Hematopoietic multipotent progenitor cell treated with erythropoietin and hydrocortisone succinate and interleukin-3 and kit ligand, for 8 days (in vitro differentiated cells): ENCODE data around the gene RNF207.

Source experiments
- DNase-seq: peaks from one replicate; pipeline ENCODE4 v3.0.0-alpha.2; 2015

RNF207 gene

DNA sequence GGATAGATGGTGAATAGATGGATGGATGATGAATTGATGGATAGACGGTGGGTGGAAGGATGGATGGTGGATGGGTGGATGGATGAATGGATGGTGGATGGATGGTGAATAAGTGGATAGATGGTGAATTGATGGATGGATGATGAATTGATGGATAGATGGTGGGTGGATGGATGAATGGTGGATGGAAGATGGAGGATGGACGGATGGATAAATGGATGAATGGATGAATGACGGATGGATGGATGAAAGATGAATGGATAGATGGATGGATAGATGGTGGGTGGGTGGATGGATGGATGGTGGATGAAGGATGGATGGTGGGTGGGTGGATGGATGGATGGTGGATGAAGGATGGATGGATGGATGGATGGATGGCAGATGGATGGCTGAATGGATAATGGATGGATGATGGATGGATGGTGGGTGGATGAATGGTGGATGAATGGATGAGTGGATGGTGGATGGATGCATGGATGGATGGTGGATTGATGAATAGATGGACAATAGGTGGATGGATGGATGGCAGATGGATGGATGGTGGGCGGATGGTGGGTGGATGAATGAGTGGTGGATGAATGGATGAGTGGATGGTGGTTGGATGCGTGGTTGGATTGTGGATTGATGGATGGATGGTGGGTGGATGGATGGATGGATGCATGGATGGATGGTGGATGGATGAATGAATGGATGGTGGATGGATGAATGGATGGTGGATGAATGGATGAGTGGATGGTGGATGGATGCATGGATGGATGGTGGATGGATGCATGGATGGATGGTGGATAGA is 31.1 kb upstream of the RNF207 start:
- no peak for DNase-seq

DNA sequence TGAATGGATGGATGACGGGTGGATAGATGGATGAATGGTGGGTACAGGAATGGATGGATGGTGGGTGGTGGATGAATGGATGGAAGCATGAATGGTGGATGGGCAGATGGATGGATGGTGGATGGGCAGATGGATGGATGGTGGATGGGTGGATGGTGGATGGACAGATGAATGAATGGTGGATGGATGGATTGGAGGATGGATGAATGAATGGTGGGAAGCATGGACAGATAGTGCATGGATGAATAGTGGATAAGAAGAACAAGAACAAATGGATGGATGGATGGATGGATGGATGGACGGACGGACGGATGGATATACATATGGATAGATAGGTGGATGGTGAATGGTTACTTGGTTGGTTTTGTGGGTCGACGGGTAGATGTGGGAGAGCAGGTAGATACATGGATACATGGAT is 30.5 kb upstream of the RNF207 start:
- no peak for DNase-seq

DNA sequence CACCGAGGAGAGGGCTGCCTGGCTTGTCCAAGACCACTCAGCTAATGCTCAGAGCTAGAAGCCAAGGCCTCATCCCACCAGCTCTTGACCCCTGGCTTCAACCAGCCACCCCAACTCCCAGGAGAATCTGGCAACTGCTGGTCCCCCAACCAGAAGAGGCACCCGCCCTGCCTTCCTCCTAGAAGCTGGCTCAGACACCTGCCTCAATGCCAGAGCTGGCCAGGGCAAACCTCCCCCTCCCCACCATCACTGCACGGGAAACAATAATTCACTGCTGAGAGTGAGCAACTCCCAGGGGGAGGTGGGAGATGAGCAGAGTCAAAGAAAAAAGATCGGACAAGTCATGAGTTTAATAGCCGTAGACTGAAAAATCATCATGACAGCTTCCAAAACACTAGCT is 29.1 kb upstream of the RNF207 start:
- no peak for DNase-seq

DNA sequence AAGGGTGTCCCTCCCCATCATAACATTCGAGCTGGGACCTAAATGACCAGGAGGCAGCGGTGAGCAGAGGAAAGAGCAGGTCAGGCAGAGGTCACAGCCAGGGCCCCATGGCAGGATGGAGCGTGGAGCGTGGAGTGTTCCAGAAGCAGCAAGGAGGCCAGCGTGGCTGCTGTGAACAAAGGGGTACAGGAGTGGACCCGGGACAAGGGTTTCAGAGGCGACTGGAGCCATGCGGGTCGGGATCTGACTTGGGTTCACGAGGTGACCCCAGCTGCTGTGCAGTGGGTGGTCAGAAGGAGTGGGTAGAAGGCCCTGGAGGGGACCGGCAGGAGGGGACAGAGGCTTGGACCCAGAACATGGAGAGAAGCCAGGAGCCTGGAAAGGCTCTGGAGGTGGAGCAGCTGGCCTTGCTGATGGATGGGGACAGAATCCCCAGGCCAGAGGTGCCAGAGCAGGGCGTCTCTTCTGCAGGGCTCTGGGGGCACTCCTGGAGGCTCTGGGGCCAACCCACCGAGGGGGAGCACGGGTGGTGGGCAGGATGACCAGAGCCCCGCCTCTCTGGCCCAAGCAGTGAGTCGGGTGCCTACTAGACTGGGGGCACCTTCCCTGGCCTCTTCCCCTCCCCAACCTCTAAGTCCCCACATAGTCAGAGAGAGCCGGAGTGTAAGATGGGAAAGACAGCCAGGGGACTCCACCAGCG is 28.1 kb upstream of the RNF207 start:
- DNase-seq: no peak

DNA sequence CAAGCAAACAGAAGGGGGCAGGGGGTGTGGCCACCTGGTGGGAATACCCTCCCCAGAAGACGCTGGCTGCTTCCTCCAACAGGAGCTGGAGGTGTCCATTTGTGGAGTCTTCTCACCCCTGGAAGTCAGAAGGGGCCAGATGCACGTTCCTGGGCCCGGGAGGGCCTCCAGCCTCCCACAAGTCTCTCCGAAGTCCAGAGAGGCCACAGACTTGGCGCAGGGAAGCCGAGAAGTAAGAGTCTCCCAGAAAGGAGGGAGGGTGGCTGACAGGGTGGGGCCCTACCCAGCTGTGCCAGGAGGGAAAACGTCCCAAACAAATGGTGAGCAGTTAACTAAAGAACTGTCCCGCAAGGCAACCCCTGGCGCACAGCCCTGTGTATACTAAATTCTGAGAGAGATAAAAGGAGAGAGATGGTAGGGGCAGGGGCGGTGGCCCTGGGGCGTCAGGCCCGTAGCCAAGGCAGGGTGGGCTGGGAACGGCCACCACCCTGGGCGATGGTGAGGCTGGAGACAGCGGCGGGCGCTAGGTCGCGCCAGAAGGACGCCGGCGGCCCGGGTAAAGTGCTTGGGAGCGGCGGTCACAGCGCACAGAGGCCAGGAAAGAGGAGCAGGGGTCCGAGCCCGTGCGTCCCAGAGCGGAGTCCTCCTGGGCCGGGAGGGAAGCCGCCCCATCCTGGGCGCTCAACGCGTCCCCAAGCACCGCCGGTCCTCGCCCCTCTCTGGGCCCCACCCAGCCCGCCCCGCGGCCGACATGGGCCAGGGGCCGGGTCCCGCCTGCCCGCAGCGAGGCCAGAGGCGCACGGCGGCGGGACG is 27.0 kb upstream of the RNF207 start:
- DNase-seq: no peak

DNA sequence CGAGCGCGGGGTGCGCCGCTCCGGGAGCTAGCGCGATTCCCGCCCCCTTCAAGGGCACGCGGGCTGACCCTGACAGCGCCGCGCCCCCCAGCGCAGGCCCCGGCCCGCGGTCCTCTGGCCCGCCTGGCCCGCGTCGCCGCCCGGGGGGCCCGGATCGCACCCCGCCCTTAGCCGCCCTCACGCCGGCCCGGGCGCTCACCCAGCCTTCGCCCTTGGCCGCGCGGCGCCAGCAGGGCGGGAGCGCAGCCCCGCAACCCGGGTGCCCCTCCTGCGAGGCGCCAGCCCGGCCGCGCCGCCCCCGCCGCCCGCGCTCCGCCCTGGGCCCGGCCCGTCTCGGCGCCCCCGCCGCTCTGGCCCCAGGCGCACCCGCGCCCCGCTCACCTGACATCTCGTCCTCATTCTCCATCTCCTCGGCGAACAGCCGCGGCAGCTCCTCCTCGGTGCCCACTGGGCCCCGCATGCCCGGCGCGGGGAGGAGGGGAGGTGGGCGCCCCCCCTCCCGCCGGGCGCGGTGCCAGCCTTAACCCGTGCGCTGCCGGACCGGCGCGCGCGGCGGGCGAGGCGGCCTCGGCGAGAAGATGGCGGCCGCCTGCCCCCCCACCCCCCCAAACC is 26.2 kb upstream of the RNF207 start:
- no peak for DNase-seq

DNA sequence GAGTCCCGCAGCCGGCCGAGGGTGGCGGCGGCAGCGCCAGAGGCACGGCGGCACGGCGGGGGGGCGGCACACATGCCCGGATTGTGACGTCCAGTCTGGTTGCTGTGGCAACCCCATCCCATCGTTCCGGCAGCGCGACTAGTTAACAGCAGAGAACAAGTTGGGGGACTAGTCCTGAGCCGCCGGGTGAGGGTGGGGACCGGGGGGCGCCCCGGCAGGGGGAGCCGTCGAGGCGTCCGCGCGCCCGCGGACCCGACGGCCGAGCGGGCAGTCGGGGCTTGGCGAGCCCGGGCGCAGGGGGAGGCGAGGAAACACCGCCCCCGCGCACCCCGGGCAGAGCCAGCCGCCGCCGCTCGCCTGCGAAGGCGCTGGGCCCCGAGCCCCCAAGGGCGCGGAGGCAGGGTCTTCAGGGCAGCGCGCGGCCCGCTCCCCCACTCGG is 25.6 kb upstream of the RNF207 start, which contains the start of gene CHD5:
CHD5 (minus strand) TSS at position 54 of the 439 bp plus-strand sequence. CDS start 298 bp downstream, outside the sequence.
- DNase-seq: no peak

GRCh38 chr1:6180707-6181311 is 25.1 kb upstream of the RNF207 start:
- DNase-seq: no peak

DNA sequence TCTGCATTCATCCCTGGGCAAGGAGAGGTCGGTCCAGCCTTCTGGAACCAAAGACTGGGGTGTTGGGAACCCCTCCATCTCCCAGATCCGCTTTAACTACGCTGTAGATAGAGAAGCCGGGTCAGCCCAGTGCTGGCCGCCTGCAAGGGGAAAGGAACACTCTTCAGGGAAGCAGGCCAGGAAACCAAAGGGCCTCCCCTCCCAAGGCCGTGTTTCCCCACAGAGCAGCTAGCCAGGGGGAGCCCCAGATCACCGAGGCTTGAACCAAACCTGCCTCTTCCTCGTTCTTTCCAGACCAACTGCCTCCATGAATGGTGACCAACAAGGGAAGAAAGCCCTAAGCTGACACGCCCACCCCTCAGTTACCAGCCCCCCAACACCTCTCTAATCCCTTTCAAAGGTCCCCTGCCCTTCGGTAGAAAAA is 24.6 kb upstream of the RNF207 start:
- DNase-seq: no peak

DNA sequence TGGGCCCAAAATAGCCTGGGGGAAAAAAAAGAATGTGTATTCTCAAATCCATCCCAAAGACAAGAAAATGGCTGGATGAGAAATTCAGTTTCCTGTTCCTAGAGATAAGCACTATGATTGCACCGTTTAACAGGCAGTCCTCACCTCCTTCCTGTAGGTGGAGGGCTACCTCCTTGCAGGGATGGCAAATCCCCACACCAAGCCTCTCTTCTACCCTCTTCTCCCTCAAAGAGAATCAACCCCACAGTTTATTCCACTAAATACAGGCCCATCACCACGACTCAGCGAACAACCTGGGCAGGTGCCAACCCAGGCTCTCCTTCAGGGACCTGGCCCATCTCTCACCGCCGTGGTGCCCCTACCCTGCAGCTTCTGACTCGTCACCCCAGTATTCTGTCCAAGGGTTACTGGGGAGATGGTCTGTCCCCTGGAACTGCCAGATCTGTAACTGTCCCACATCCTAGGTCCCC is 22.4 kb upstream of the RNF207 start:
- peak; percentile 27 for DNase-seq

- DNase-seq: no peak
Measured at GRCh38 chr1:6184083-6184783, 21.7 kb upstream of the RNF207 start.

DNA sequence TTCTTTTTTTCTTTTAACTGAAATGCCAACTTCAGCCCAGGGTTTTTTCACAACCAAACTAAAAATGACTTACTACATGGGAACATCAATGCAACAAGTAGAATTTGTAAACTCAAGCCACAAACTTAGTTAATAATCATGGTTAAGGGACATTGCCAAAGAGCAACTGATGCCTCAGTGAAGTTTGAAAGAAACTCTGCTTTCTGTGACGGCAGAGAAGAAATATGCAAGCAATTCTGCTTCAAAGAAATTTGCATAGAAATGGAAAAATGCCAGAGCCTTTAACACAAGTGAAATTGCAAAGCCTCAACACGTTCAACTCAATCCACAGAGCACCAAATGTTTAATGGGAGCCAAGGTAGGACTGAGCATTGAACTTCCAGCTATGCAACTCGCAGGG is 20.8 kb upstream of the RNF207 start:
- no peak for DNase-seq

- DNase-seq: peak; percentile 64
Measured at GRCh38 chr1:6185635-6186382, 20.1 kb upstream of the RNF207 start.

- DNase-seq: no peak
Measured at GRCh38 chr1:6188466-6188865, 17.5 kb upstream of the RNF207 start.

GRCh38 chr1:6191968-6192367 is 14.0 kb upstream of the RNF207 start:
- DNase-seq: no peak

- no peak for DNase-seq
Measured at GRCh38 chr1:6197746-6198427, 8.0 kb upstream of the RNF207 start.

DNA sequence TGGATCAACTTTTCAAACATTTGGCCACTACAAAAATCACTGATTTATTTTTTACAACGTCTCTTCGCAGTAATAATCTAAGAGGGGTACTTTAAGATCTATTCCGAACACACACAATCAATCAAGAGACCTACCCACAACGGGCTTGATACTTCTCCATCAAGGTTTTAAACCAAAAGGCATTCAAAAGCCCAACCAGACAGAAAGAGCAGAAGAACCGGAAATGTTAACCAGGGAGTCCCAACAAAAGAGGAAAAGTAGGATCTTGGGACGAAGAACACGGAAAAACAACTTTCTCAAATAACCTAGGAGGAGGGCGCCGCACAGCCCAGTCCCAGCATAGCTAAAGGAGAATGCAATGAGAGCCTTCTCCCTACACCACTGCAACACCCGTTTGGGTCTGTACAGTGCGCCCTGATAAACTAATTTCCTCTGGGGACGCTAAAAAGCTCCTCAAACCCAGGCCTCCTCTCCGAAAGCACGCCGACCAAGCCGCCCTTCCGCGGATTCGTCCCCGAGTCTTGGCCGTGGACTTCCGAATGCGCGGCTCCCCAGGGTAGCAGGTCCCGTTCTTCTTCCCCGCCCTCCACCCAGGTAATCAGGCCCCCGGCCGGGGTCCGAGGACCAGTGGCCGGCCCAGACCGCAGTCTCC is 7.1 kb upstream of the RNF207 start:
- peak; percentile 19 for DNase-seq

- DNase-seq: peak; percentile 100
Measured at GRCh38 chr1:6199298-6200187, 6.4 kb upstream of the RNF207 start, which contains the start of gene RPL22. TSS of gene RPL22 (minus strand) at chr1:6199595. CDS start at chr1:6199573, 22 bp downstream.
